GM23248 (cell line): ENCODE measurements around the gene IFT27.

ENCODE experiments used
- EZH2 ChIP-seq: fragments of 200-600 bp; sonication (generic); IDR thresholded peaks from 2 replicates; pipeline ENCODE4 v1.6.1; 2018; ENCODE audit warnings: antibody characterized with exemption, mild to moderate bottlenecking; ENCODE audit not compliant: insufficient read depth, poor library complexity, severe bottlenecking
- EZH2phosphoT487 ChIP-seq: fragments of 200-600 bp; sonication (generic); IDR thresholded peaks from 2 replicates; pipeline ENCODE4 v1.6.1; 2018; ENCODE audit warnings: antibody characterized with exemption, moderate library complexity, mild to moderate bottlenecking, low read depth; ENCODE audit not compliant: insufficient read depth

GRCh38 chr22:36727110-36727509 lies 48.8 kb downstream of the IFT27 start:
- no peak for TF ChIP-seq EZH2phosphoT487
- no peak for TF ChIP-seq EZH2
